GM21576 (cell line): ENCODE measurements around the gene ROS1.

Experiments
- ATAC-seq: cut with Tn5 transposase; IDR thresholded peaks from one replicate; pipeline ENCODE4 v1.9.1; 2021; ENCODE audit warnings: mild to moderate bottlenecking, moderate library complexity; ENCODE audit not compliant: unreplicated experiment

Gene ROS1

DNA sequence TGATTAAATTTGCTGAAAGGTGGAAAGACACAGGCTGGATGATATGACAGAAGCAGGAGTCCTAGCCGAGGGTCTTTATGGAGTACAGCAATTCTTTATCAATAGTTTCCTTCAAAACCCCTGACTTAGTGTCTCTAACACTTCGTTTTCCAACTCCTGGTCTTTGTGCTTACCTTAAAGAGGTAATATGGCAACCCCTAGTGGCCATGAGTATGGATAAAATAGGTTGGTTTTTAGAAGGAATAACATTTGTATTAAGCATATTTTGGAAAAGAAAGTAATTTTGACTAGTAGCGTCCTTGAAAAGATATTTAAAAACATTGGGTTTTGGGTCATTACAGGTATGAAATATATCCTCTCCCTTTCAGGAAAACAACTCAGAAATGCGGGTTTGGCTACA, 108.5 kb downstream of the ROS1 start:
- ATAC-seq = no peak

- ATAC-seq = no peak
Observed at GRCh38 chr6:117311726-117312125, 114.0 kb downstream of the ROS1 start.

GRCh38 chr6:117311310-117311709, 114.4 kb downstream of the ROS1 start:
- ATAC-seq = no peak

GRCh38 chr6:117309611-117310010, 116.1 kb downstream of the ROS1 start:
- ATAC-seq = no peak

DNA sequence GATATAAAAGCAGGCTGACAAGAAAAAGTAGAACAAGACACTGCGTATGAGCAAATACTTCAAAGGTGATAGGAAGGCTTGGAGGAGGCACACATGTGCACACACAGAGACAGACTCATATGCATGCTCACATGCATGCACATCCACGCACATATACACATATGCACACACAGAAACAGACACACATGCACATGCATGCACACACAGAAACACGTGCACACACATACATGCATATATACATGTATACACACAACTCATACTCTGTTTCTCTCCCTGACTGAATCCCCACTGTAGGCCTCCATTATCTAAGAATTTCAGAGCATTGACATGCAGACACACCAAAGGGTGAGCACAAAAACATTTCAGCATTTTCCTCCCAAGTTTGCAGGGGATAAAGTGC, 116.7 kb downstream of the ROS1 start:
- no peak for ATAC-seq

GRCh38 chr6:117307655-117308054, 118.1 kb downstream of the ROS1 start:
- ATAC-seq = no peak

DNA sequence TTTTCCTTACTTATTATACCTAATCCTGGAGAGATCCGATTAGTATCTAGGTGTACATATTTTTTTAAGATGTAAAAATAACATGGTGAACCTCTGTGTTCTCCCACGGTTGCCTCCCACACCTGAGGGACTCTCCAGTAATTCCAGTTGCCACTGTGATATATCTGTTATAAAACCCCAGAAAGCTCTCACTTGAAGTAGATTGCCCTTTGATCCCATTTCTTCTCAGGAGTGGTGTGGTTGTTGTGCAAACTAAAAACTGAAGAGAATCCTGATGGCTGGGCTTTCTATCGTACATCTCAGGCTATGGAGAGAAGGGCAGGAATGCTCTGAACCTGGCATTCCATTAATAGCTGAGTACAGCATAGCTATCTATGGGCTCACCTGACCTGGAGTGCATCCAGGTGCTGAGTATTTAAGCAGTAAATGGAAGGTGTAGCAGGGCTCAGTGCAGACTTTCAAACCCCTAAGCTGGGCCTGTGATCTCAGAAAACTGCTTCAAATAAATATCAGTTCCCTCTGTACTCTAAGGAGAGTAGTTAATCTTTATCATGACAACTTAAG, 119.4 kb downstream of the ROS1 start:
- no peak for ATAC-seq

- ATAC-seq = no peak
Observed at GRCh38 chr6:117304446-117304845, 121.3 kb downstream of the ROS1 start.

- no peak for ATAC-seq
Observed at GRCh38 chr6:117303323-117303722, 122.4 kb downstream of the ROS1 start.

- ATAC-seq = no peak
Observed at GRCh38 chr6:117298941-117299340, 126.8 kb downstream of the ROS1 start.

DNA sequence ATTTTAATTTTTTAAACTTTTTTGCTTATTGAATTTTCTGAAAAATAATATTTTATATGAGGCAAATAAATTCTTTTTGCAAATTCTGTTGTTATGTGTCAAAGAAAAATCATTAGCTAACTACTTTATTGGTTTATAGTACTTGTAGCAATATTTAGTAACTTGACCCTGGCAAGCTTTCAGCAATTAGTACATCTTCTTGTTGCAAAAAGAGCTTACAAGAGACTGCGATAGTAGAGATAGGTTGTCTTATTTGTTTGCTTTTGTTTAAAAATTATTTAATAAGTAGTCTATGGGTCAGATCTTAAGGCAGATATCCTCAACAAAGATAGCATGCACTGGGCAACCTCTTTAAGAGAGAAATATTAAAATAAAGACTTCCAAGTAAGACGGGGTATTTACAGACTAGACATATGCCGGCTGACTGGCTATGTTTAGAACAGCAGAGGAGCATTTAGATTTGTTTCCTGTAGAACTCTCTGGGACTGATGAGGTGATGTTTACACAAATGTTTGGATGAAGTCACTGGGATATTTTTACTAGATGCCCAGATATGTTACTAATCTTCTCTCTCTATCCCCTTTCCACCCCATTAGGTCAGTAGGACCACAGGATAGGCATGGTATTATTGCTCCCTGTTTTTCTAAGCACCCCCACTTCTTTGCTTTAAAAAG, 135.4 kb downstream of the ROS1 start:
- no peak for ATAC-seq

DNA sequence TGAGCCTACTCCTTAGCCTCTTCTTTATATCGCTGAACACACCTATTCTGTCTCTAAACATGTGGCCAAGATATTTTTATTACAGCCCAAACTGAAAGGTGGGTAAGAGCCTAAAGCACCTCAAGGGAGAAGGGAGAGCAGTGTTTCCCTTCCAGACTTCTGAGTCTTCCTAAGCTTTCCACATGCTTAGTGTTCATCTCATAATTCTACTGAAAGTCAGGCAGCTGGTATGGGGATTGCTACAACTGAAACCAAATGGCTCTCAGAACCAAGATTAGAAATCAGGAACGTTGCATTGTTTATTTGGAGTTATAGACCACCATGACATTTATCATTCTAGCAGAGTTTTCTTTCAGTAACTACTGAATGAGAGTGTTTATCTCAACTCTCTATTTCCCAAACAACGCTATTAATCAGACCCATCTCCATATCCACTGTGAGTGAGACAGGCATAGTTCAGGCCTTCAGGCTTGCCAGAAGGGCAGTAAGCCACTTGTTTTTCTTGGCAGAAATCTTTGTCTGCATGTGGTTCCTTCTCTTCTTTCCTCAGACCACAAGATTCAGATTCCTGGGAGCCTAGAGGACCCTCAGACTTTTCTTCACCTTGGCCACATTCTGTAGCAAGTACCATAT, 137.5 kb downstream of the ROS1 start:
- ATAC-seq = no peak

- ATAC-seq = no peak
Observed at GRCh38 chr6:117280922-117281321, 144.8 kb downstream of the ROS1 start.

GRCh38 chr6:117276778-117277316, 148.9 kb downstream of the ROS1 start:
- no peak for ATAC-seq

DNA sequence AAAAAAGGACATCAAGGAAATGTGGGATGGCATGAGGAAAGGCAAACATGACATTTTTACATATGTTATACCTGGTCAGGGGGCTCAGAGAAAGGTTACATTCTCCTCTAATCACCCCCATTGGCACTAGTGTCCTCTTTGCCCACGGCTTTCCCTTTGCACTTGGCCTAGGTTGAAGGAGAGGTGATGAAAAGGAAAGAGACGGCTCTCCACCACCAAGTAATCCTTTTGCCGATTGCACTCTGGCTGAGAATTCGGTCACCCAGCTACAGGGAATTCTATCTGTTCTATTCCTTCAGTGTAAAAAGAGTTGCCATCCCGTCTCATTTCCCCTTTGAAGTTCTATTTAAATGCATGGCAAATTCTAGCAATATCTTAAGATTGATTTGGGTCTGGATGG, 150.0 kb downstream of the ROS1 start:
- no peak for ATAC-seq

GRCh38 chr6:117275205-117275604, 150.5 kb downstream of the ROS1 start:
- no peak for ATAC-seq

DNA sequence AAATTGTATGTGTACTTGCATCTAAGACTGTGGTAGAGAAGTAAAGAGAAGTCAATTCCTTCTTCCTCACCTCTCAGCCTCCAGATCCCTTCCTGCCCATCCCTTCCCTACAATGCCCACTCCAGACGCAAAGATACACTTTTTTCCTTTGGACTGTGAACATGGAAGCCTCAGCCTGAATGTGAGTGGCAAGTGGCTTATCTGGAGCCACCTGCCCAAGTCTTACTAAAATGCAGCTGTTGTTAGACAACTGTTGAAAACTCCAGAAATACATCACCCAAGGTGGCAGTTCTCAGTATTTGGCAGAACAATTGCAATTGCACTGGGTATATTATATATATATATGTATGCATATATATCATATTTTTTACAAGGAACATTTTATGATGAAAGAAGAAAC, 152.9 kb downstream of the ROS1 start:
- ATAC-seq = no peak

- no peak for ATAC-seq
Observed at GRCh38 chr6:117272032-117272866, 153.5 kb downstream of the ROS1 start.

GRCh38 chr6:117270843-117271507, 154.8 kb downstream of the ROS1 start:
- no peak for ATAC-seq

- ATAC-seq = no peak
Observed at GRCh38 chr6:117270055-117270842, 155.5 kb downstream of the ROS1 start.
